ENCODE data around the gene MPG. TPM values are rescaled to one million over a fixed set of nuclear protein-coding genes. Genes with fewer than 3 reads are reported as not detected.

Gene MPG
- total RNA-seq, 2 experiments from 2014 or later, result 47.2 to 52.6 TPM

DNA sequence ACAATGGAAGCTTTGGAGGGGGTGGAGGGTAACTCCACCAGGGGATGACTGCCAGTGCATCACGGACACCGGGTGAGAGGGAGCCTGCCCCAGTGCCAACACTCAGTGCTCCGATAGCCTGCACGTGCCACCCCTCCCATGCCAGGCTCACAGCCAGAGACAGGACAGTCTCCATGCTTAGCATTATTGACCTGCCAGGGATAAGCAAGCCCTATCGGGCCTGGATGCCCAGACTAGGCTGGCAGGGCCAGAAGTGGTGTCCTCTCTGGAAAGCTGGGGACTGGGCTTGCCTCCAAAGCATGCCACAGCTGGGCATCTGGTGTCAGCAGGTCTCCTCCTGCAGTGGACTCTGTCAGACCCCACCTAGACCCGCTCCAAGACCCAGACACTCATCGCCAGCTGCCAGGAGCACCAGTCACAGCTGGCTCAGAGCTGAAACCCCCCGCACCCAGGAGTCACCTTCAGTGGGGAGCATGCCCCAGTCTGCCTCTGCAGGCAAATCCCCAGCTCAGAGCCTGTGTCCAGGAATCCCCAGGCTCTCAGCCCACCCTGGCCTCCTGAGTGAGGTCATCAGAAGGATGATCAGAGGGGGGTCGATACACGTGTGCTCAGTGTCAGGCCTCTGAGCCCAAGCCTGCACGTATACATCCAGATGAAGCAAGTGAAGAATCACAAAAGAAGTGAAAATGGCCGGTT lies 3.8 kb upstream of the MPG start:
- Mint-ChIP-seq H3K4me3 (no peak overlapping the region), H3K27ac (no peak overlapping the region), H3K4me1 (peaks cover 27% of the 10 kb centered on the region), H3K27me3 (peaks cover 36% of the 10 kb centered on the region), H3K36me3 (ENCODE audit: low read depth) (no peaks in the 10 kb centered on the region), H3K9me3 (no peaks in the 10 kb centered on the region)
- ChIA-PET POLR2A (no interaction called here), CTCF (interaction anchor here (1.0 to 7.0 kb wide), 5 partner anchors 9 to 23 kb away, joined by 3 to 44 read pairs (median 4); no protein-coding TSS in a partner anchor)
- DNase-seq, result no peak

DNA sequence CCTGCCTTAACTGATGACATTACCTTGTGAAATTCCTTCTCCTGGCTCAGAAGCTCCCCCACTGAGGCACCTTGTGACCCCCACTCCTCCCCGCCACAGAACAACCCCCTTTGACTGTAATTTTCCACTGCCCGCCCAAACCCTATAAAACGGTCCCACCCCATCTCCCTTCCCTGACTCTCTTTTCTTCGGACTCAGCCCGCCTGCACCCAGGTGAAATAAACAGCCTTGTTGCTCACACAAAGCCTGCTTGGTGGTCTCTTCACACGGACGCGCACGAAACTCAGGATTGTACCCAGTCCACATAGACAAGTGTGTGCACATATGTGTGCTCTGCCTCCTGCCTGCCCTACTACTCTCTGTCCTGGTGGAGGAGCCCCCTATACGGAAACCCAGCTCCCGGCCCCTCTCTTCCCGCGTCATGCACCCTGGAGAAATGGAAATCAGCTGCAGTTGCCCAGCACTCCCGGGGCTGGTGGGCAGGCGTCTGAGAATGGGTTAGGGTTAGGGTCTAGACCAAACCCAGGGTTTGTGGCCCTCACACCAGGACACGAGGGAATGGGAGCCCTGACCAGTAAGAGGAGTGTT lies 3.2 kb upstream of the MPG start:
- Mint-ChIP-seq H3K27me3 (peaks cover 34% of the 10 kb centered on the region), H3K27ac (no peak overlapping the region), H3K36me3 (ENCODE audit: low read depth) (peaks cover 3% of the 10 kb centered on the region), H3K4me1 (peaks cover 32% of the 10 kb centered on the region), H3K9me3 (no peaks in the 10 kb centered on the region), H3K4me3 (no peak overlapping the region)
- DNase-seq, result no peak
- POLR2A ChIA-PET, result no interaction called here
- CTCF ChIA-PET, result interaction anchor here (1.0 to 7.0 kb wide), 7 partner anchors 9 to 22 kb away, joined by 3 to 44 read pairs (median 4); partner anchors contain the start of genes POLR3K and SNRNP25

DNA sequence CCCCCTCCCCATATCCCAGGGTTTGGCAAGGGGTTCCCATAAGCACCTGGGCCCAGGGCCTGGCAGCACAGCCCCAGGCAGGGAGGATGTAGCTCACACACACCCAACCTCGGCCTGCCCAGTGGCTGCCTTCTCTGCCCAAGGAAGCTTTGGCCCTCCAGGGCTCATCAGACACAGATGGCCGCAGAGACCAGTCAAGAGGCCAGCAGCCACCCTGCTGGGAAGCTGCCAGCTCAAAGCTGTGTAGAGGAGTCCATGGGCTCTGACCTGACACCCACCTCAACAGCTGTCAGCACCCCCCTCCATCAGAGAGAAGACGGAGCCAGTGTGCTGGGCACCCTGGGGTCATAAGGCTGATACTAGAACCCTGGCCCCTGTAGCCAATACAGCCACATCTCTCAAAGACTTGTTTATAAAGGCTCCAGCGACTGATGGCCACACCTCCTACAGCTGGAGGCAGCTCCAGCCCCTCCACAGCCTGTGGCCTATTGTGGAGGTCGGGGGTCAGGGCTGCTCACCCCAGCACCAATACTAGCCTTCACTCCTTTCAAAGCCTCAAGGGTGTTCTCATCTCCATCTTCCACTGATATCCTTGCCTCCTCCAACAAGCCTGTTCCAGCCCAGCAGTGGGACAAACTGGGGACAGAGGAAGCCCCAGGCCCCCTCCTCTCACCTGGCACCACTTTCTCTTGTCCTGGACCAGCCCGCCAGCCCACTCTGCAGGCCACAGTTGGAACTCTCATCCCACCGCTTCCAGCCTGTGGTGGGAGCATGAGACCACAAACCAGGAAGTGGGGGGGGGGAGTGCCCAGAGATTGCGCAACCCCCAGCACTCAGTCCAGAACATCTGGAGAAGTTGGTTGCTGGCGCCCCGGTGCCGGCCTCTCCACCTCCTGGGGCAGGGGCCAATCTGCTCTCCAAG lies 2.2 kb upstream of the MPG start:
- peak overlapping the region; percentile 69 for H3K27ac Mint-ChIP-seq
- H3K27me3 Mint-ChIP-seq, result peaks cover 30% of the 10 kb centered on the region

DNA sequence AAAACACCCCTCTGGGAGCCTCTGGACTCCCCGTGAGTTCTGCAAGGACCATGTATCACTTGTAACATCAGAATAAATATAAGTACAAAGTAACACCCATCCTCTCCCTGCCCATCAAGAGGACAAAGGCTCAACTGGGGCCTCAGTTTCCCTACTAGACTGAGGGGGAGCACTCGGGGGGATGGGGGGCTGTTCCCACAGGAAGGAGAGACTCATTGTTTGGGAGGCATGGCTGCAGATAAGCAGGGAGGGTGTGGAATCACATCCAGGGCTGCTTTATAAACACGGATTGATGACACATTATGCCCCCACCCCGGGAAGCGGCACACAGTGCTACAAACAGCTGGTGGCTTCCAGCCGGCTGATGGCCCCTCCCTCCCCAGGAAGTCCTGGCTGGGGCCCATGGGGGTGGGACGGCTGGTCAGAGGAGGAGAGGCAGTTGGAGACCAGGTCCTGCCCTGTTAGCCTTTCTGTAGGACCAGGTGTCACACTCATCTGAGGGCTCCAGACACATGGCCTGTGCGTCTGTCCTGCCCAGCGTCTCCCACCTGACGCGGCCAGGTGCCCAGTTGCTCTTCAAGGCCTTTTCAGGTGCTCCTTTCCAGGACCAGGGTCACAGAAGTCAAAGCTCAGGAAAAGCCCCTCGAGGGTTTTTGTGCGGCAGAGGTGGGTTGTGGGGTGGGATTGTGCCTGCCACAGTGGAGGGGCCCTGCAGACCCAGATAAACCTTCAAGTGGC lies 1.3 kb upstream of the MPG start:
- Mint-ChIP-seq H3K27ac (peak overlapping the region; percentile 69), H3K4me1 (peaks cover 32% of the 10 kb centered on the region), H3K27me3 (peaks cover 25% of the 10 kb centered on the region), H3K9me3 (no peaks in the 10 kb centered on the region), H3K4me3 (peak overlapping the region; percentile 67), H3K36me3 (ENCODE audit: low read depth) (peaks cover 5% of the 10 kb centered on the region)
- POLR2A ChIA-PET, result no interaction called here
- DNase-seq, result peak; percentile 19
- CTCF ChIA-PET, result interaction anchor here (1.0 to 7.0 kb wide), 6 partner anchors 11 to 30 kb away, joined by 3 to 44 read pairs (median 14); no protein-coding TSS in a partner anchor

More for the DNA sequence above, 2.2 kb upstream of the MPG start:
- Mint-ChIP-seq H3K4me3 (no peak overlapping the region), H3K4me1 (peaks cover 32% of the 10 kb centered on the region), H3K36me3 (ENCODE audit: low read depth) (peaks cover 5% of the 10 kb centered on the region), H3K9me3 (no peaks in the 10 kb centered on the region)
- DNase-seq, result peak; percentile 19
- POLR2A ChIA-PET, result no interaction called here
- CTCF ChIA-PET, result interaction anchor here (1.0 to 7.0 kb wide), 6 partner anchors 9 to 22 kb away, joined by 3 to 44 read pairs (median 4); partner anchors contain the start of genes POLR3K and SNRNP25

DNA sequence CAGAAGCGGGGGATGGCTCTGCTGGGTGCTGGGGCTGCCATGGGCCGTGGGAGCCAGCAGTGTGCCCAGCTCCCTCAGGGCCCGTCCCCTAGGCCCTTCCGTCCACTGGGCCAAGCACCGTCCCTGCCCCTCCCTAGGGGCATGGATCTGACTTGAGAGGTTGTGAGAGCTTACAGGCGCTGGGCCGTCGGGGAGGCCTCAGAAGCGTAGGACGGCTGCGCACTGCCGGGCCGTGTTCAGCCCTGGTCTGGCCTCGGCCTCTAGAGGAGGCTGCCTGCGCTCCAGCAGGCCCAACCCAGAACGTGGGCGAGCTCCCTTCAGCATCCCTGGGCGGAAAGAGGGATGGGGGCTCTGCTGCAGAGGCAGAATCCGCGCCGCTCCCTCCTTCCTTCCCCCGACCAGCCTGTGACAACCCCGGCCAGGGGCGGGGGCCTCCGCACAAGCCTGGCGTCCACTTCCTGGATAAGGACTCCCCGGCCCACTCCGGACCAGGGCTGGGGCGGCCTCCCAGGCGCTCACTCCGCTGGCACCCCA lies 685 bp upstream of the MPG start:
- Mint-ChIP-seq H3K4me1 (peaks cover 32% of the 10 kb centered on the region), H3K9me3 (no peaks in the 10 kb centered on the region), H3K27me3 (peaks cover 25% of the 10 kb centered on the region), H3K4me3 (peak overlapping the region; percentile 67), H3K36me3 (ENCODE audit: low read depth) (peaks cover 5% of the 10 kb centered on the region), H3K27ac (peak overlapping the region; percentile 64)
- ChIA-PET CTCF (interaction anchor here (1.0 to 7.0 kb wide), 5 partner anchors 12 to 29 kb away, joined by 3 to 44 read pairs (median 9); no protein-coding TSS in a partner anchor), POLR2A (no interaction called here)
- peak; percentile 24 for DNase-seq

DNA sequence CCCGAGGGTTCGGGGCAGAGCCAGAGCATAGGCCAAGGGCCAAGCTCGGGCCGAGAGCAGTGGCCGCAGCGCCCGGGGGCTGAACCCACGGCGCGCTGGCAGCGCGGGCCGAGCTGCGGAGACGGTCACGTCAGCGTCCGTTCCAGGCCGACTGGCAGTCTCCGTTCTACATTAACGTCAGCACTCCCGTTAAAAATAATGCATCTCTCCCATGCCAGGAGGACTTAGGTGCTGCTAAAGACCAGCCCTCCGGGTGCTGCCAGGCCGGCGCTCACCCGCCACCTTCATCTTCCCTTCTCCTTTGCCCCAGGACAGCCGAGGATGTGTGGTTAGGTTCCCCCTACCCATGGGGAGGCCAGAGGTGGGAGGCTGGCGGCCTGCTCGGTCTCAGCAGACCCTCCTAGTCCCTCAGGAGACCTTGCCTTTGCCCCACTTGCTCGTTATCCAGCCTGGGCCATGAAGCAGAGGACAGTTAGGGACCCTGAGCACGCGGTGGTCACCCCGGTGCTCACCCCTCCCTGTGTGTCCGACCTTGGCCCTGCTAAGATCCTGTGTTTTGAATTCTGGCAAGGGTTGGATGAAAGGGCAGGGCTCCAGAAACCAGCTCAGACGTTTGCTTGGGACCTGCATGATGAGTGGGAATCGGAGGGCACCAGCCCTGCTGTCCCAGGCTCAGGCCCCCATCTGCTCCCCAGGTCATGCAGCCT lies 572 bp downstream of the MPG start:
- ChIA-PET POLR2A (no interaction called here), CTCF (interaction anchor here (1.4 to 7.0 kb wide), 5 partner anchors 9 to 28 kb away, joined by 4 to 44 read pairs (median 9); no protein-coding TSS in a partner anchor)
- H3K4me3 Mint-ChIP-seq, result peak overlapping the region; percentile 85
- H3K4me1 Mint-ChIP-seq, result peaks cover 39% of the 10 kb centered on the region
- no peak for DNase-seq
- H3K27me3 Mint-ChIP-seq, result peaks cover 16% of the 10 kb centered on the region
- H3K36me3 Mint-ChIP-seq (ENCODE audit: low read depth), result peaks cover 8% of the 10 kb centered on the region
- peak overlapping the region; percentile 86 for H3K27ac Mint-ChIP-seq
- H3K9me3 Mint-ChIP-seq, result no peaks in the 10 kb centered on the region

DNA sequence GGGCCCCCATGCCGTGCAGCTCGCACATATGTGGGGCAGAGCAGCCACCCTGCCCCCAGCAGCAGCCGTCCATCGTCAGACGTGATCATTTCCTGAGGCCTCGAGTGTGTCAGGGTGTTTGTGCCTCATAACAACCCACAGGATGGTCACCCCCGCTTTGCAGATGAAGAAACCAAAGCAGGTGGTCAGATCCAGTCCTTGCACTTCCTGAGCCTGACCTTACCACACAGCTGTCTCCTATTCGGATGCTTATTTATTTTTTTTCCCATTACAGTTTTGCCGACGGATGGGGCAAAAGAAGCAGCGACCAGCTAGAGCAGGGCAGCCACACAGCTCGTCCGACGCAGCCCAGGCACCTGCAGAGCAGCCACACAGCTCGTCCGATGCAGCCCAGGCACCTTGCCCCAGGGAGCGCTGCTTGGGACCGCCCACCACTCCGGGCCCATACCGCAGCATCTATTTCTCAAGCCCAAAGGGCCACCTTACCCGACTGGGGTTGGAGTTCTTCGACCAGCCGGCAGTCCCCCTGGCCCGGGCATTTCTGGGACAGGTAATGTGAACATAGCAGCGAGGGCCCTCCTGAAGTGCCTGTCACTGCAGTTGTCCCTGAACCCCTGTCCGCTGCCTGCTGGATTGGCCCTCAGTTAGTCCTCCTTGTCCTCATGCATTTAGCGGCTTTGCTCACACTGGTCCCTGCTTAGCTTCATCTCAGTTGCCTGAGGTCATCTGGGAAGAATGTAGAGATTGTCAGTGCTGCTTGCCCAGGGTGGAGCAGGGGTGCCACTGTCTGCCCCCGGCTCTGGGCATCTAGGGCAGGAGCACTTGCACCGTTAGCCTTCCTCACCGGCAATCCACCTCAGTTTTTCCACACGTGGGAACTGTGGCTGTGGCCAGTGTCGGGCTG lies 1.4 kb downstream of the MPG start:
- POLR2A ChIA-PET, result no interaction called here
- Mint-ChIP-seq H3K4me1 (peaks cover 47% of the 10 kb centered on the region), H3K4me3 (peak overlapping the region; percentile 85), H3K36me3 (ENCODE audit: low read depth) (peaks cover 13% of the 10 kb centered on the region), H3K9me3 (no peaks in the 10 kb centered on the region), H3K27me3 (peaks cover 8% of the 10 kb centered on the region), H3K27ac (peak overlapping the region; percentile 86)
- CTCF ChIA-PET, result interaction anchor here (1.4 to 7.0 kb wide), 3 partner anchors 10 to 18 kb away, joined by 4 to 44 read pairs (median 19); no protein-coding TSS in a partner anchor
- DNase-seq, result no peak

DNA sequence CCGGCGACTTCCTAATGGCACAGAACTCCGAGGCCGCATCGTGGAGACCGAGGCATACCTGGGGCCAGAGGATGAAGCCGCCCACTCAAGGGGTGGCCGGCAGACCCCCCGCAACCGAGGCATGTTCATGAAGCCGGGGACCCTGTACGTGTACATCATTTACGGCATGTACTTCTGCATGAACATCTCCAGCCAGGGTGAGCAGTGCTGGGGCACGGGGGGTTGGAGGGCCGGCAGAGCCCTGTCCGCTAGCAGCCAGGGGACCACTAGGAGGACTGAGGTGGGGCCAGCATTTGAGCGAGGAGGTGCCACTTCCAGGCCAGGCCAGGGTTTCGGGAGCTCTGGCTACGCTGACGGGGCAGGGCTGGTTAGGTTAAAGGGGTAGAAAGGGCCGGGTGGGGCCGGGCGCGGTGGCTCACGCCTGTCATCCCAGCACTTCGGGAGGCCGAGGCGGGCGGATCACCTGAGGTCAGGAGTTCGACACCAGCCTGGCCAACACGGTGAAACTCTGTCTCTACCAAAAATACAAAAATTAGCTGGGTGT lies 5.1 kb downstream of the MPG start:
- DNase-seq, result no peak
- Mint-ChIP-seq H3K36me3 (ENCODE audit: low read depth) (peaks cover 22% of the 10 kb centered on the region), H3K9me3 (no peaks in the 10 kb centered on the region), H3K4me1 (peaks cover 49% of the 10 kb centered on the region), H3K4me3 (no peak overlapping the region), H3K27me3 (no peaks in the 10 kb centered on the region), H3K27ac (no peak overlapping the region)
- CTCF ChIA-PET, result interaction anchor here (1.0 to 3.0 kb wide), 5 partner anchors 9 to 23 kb away, joined by 3 to 15 read pairs (median 4); no protein-coding TSS in a partner anchor
- POLR2A ChIA-PET, result no interaction called here

DNA sequence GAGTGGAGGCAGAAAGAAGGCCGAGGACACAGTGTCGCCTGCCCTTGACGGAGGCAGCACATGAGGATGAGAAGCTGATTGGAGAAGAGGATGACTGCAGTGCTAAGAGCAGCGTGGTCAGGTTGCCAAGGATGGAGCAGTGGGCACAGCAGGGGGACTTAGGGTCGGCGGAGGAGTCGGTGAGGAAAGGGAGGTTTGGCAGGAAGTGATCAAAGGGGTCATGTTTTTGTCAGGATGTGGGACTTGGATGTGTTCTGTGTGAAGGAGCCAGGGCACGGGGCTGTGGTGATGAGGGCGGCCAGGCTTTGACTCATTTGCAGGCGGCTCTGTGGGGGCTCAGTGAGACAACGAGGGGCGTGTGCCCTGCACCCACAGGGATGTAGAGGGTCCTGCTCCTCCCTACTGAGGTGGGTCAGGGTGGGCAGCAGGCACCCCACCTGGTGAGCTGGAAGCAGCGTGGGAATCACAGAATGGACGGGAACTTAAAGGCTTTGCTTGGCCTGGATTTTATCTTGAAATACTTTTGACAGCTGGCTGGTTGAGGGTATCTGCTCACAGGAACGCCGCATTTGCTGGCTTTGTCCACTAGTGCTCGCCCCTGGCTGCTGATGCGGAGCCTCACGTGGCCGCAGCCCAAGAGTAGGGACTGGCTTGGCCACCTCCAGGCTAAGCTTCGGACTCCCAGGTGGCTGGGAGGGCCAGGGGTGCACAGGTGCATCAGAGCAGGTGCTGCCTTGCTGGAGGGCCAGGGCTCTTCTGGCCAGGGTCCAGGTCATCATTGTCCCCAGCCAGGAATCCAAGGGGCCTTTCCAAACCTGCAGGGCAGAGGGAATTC lies 6.0 kb downstream of the MPG start:
- Mint-ChIP-seq H3K27ac (peak overlapping the region; percentile 86), H3K27me3 (no peaks in the 10 kb centered on the region), H3K4me1 (peaks cover 44% of the 10 kb centered on the region), H3K4me3 (no peak overlapping the region), H3K9me3 (no peaks in the 10 kb centered on the region), H3K36me3 (ENCODE audit: low read depth) (peaks cover 22% of the 10 kb centered on the region)
- ChIA-PET CTCF (interaction anchor here (1.0 to 3.0 kb wide), 7 partner anchors 8 to 49 kb away, joined by 3 to 15 read pairs (median 4); no protein-coding TSS in a partner anchor), POLR2A (no interaction called here)
- DNase-seq, result peak; percentile 26

All from activated CD4-positive, alpha-beta T cell treated with anti-CD3 and anti-CD28 coated beads, Interleukin-2, amount 10 ng/mL, durations not matched to agents 7 days and 5 days (primary cell).